ENCODE results near the gene GCSH. TPM values are rescaled to one million over a fixed set of nuclear protein-coding genes. Genes with fewer than 3 reads are reported as not detected.

GCSH gene
- polyA plus RNA-seq, 2 donors, result 14.8 to 19.9 TPM

GRCh38 chr16:81080233-81080632, 16.0 kb downstream of the GCSH start:
- Histone ChIP-seq H3K4me1 (ENCODE audit: control insufficient read depth in 2 of 2, insufficient read depth in 2 of 2, low read length in 1 of 2) (no peaks in the 10 kb centered on the region), H3K9me3 (ENCODE audit: control insufficient read depth in 2 of 2, insufficient read depth in 1 of 2, low read depth in 1 of 2, low read length in 1 of 2) (no peaks in the 10 kb centered on the region), H3K36me3 (ENCODE audit: control insufficient read depth in 2 of 2, insufficient read depth in 2 of 2, low read length in 1 of 2) (no peaks in the 10 kb centered on the region), H3K27me3 (ENCODE audit: control insufficient read depth in 1 of 2, insufficient read depth in 2 of 2, low read length in 2 of 2) (no peaks in the 10 kb centered on the region), H3K4me3 (ENCODE audit: low read depth in 1 of 2, low read length in 2 of 2) (no peak overlapping the region), H3K27ac (ENCODE audit: low read depth in 2 of 2, low read length in 1 of 2) (no peak overlapping the region)
- 73 to 90% methylated on average over 1 of the region's 1 CpG for WGBS, 2 donors

GRCh38 chr16:81077076-81077940, 18.9 kb downstream of the GCSH start, which contains the start of gene C16orf46:
TSS of gene C16orf46 (minus strand) at chr16:81077238. CDS start at chr16:81063955, 13,283 bp downstream.
- WGBS, 2 donors, result 11% methylated on average over 59 of the region's 59 CpGs
- Histone ChIP-seq H3K27ac (ENCODE audit: low read depth in 2 of 2, low read length in 1 of 2) (peak within 1 kb of the TSS; percentile 79 to 99), H3K4me1 (ENCODE audit: control insufficient read depth in 2 of 2, insufficient read depth in 2 of 2, low read length in 1 of 2) (no peaks in the 10 kb centered on the region), H3K9me3 (ENCODE audit: control insufficient read depth in 2 of 2, insufficient read depth in 1 of 2, low read depth in 1 of 2, low read length in 1 of 2) (no peaks in the 10 kb centered on the region), H3K27me3 (ENCODE audit: control insufficient read depth in 1 of 2, insufficient read depth in 2 of 2, low read length in 2 of 2) (no peaks in the 10 kb centered on the region), H3K36me3 (ENCODE audit: control insufficient read depth in 2 of 2, insufficient read depth in 2 of 2, low read length in 1 of 2) (no peaks in the 10 kb centered on the region), H3K4me3 (ENCODE audit: low read depth in 1 of 2, low read length in 2 of 2) (peak within 1 kb of the TSS; percentile 60 to 90)

GRCh38 chr16:81076566-81077075, 19.6 kb downstream of the GCSH start:
- WGBS, 2 donors, result 1% methylated on average over 27 of the region's 27 CpGs
- Histone ChIP-seq H3K4me3 (ENCODE audit: low read depth in 1 of 2, low read length in 2 of 2) (peak overlapping the region; percentile 60 to 90), H3K9me3 (ENCODE audit: control insufficient read depth in 2 of 2, insufficient read depth in 1 of 2, low read depth in 1 of 2, low read length in 1 of 2) (no peaks in the 10 kb centered on the region), H3K27me3 (ENCODE audit: control insufficient read depth in 1 of 2, insufficient read depth in 2 of 2, low read length in 2 of 2) (no peaks in the 10 kb centered on the region), H3K4me1 (ENCODE audit: control insufficient read depth in 2 of 2, insufficient read depth in 2 of 2, low read length in 1 of 2) (no peaks in the 10 kb centered on the region), H3K27ac (ENCODE audit: low read depth in 2 of 2, low read length in 1 of 2) (peak overlapping the region; percentile 79 to 99), H3K36me3 (ENCODE audit: control insufficient read depth in 2 of 2, insufficient read depth in 2 of 2, low read length in 1 of 2) (no peaks in the 10 kb centered on the region)

GRCh38 chr16:81073560-81074330, 22.4 kb downstream of the GCSH start:
- Histone ChIP-seq H3K4me1 (ENCODE audit: control insufficient read depth in 2 of 2, insufficient read depth in 2 of 2, low read length in 1 of 2) (no peaks in the 10 kb centered on the region), H3K36me3 (ENCODE audit: control insufficient read depth in 2 of 2, insufficient read depth in 2 of 2, low read length in 1 of 2) (no peaks in the 10 kb centered on the region), H3K27me3 (ENCODE audit: control insufficient read depth in 1 of 2, insufficient read depth in 2 of 2, low read length in 2 of 2) (no peaks in the 10 kb centered on the region), H3K4me3 (ENCODE audit: low read depth in 1 of 2, low read length in 2 of 2) (no peak overlapping the region), H3K27ac (ENCODE audit: low read depth in 2 of 2, low read length in 1 of 2) (no peak overlapping the region), H3K9me3 (ENCODE audit: control insufficient read depth in 2 of 2, insufficient read depth in 1 of 2, low read depth in 1 of 2, low read length in 1 of 2) (no peaks in the 10 kb centered on the region)
- WGBS, 2 donors, result 63 to 71% methylated on average over 5 of the region's 5 CpGs

GRCh38 chr16:81071805-81072204, 24.4 kb downstream of the GCSH start:
- WGBS, 2 donors, result 78 to 84% methylated on average over 4 of the region's 4 CpGs
- Histone ChIP-seq H3K4me3 (ENCODE audit: low read depth in 1 of 2, low read length in 2 of 2) (no peak overlapping the region), H3K27ac (ENCODE audit: low read depth in 2 of 2, low read length in 1 of 2) (no peak overlapping the region), H3K4me1 (ENCODE audit: control insufficient read depth in 2 of 2, insufficient read depth in 2 of 2, low read length in 1 of 2) (no peaks in the 10 kb centered on the region), H3K36me3 (ENCODE audit: control insufficient read depth in 2 of 2, insufficient read depth in 2 of 2, low read length in 1 of 2) (no peaks in the 10 kb centered on the region), H3K9me3 (ENCODE audit: control insufficient read depth in 2 of 2, insufficient read depth in 1 of 2, low read depth in 1 of 2, low read length in 1 of 2) (no peaks in the 10 kb centered on the region), H3K27me3 (ENCODE audit: control insufficient read depth in 1 of 2, insufficient read depth in 2 of 2, low read length in 2 of 2) (no peaks in the 10 kb centered on the region)

- 76 to 79% methylated on average over 8 of the region's 8 CpGs for WGBS, 2 donors
- H3K9me3 ChIP-seq (ENCODE audit: control insufficient read depth in 2 of 2, insufficient read depth in 1 of 2, low read depth in 1 of 2, low read length in 1 of 2), result no peaks in the 10 kb centered on the region
- no peaks in the 10 kb centered on the region for H3K4me1 ChIP-seq (ENCODE audit: control insufficient read depth in 2 of 2, insufficient read depth in 2 of 2, low read length in 1 of 2)
- H3K27ac ChIP-seq (ENCODE audit: low read depth in 2 of 2, low read length in 1 of 2), result no peak overlapping the region
- H3K27me3 ChIP-seq (ENCODE audit: control insufficient read depth in 1 of 2, insufficient read depth in 2 of 2, low read length in 2 of 2), result no peaks in the 10 kb centered on the region
- H3K36me3 ChIP-seq (ENCODE audit: control insufficient read depth in 2 of 2, insufficient read depth in 2 of 2, low read length in 1 of 2), result no peaks in the 10 kb centered on the region
- no peak overlapping the region for H3K4me3 ChIP-seq (ENCODE audit: low read depth in 1 of 2, low read length in 2 of 2)
Observed at GRCh38 chr16:81070979-81071378, 25.2 kb downstream of the GCSH start.

GRCh38 chr16:81069063-81069462, 27.1 kb downstream of the GCSH start:
- H3K4me3 ChIP-seq (ENCODE audit: low read depth in 1 of 2, low read length in 2 of 2), result no peak overlapping the region
- H3K36me3 ChIP-seq (ENCODE audit: control insufficient read depth in 2 of 2, insufficient read depth in 2 of 2, low read length in 1 of 2), result no peaks in the 10 kb centered on the region
- H3K27me3 ChIP-seq (ENCODE audit: control insufficient read depth in 1 of 2, insufficient read depth in 2 of 2, low read length in 2 of 2), result no peaks in the 10 kb centered on the region
- no peaks in the 10 kb centered on the region for H3K9me3 ChIP-seq (ENCODE audit: control insufficient read depth in 2 of 2, insufficient read depth in 1 of 2, low read depth in 1 of 2, low read length in 1 of 2)
- WGBS, 2 donors, result 91 to 95% methylated on average over 4 of the region's 4 CpGs
- H3K4me1 ChIP-seq (ENCODE audit: control insufficient read depth in 2 of 2, insufficient read depth in 2 of 2, low read length in 1 of 2), result no peaks in the 10 kb centered on the region
- no peak overlapping the region for H3K27ac ChIP-seq (ENCODE audit: low read depth in 2 of 2, low read length in 1 of 2)

- Histone ChIP-seq H3K4me3 (ENCODE audit: low read depth in 1 of 2, low read length in 2 of 2) (no peak overlapping the region), H3K27ac (ENCODE audit: low read depth in 2 of 2, low read length in 1 of 2) (no peak overlapping the region), H3K9me3 (ENCODE audit: control insufficient read depth in 2 of 2, insufficient read depth in 1 of 2, low read depth in 1 of 2, low read length in 1 of 2) (no peaks in the 10 kb centered on the region), H3K27me3 (ENCODE audit: control insufficient read depth in 1 of 2, insufficient read depth in 2 of 2, low read length in 2 of 2) (no peaks in the 10 kb centered on the region), H3K4me1 (ENCODE audit: control insufficient read depth in 2 of 2, insufficient read depth in 2 of 2, low read length in 1 of 2) (no peaks in the 10 kb centered on the region), H3K36me3 (ENCODE audit: control insufficient read depth in 2 of 2, insufficient read depth in 2 of 2, low read length in 1 of 2) (no peaks in the 10 kb centered on the region)
- 54 to 69% methylated on average over 1 of the region's 1 CpG for WGBS, 2 donors
Observed at GRCh38 chr16:81067166-81067565, 29.0 kb downstream of the GCSH start.

GRCh38 chr16:81066681-81067080, 29.5 kb downstream of the GCSH start:
- Histone ChIP-seq H3K9me3 (ENCODE audit: control insufficient read depth in 2 of 2, insufficient read depth in 1 of 2, low read depth in 1 of 2, low read length in 1 of 2) (no peaks in the 10 kb centered on the region), H3K27ac (ENCODE audit: low read depth in 2 of 2, low read length in 1 of 2) (no peak overlapping the region), H3K4me1 (ENCODE audit: control insufficient read depth in 2 of 2, insufficient read depth in 2 of 2, low read length in 1 of 2) (no peaks in the 10 kb centered on the region), H3K4me3 (ENCODE audit: low read depth in 1 of 2, low read length in 2 of 2) (no peak overlapping the region), H3K27me3 (ENCODE audit: control insufficient read depth in 1 of 2, insufficient read depth in 2 of 2, low read length in 2 of 2) (no peaks in the 10 kb centered on the region), H3K36me3 (ENCODE audit: control insufficient read depth in 2 of 2, insufficient read depth in 2 of 2, low read length in 1 of 2) (no peaks in the 10 kb centered on the region)
- WGBS, 2 donors, result 59 to 68% methylated on average over 4 of the region's 4 CpGs
